Hippocampal formation (tissue), 2 donors: ENCODE measurements around the gene GALNT12.
A peak's percentile ranks its signal among the peaks of the same experiment; 100 is the strongest.

ENCODE experiments used
- DNase-seq, 2 donors: peaks; one replicate each; lab custom pipeline; 2025; lab: John Stamatoyannopoulos, UW

Gene GALNT12

GRCh38 chr9:98832768-98833089, 25.3 kb downstream of the GALNT12 start:
- DNase-seq, result no peak

- DNase-seq, result no peak
Observed at GRCh38 chr9:98833090-98833956, 25.9 kb downstream of the GALNT12 start.

- no peak for DNase-seq
Observed at GRCh38 chr9:98834386-98834785, 26.9 kb downstream of the GALNT12 start.

DNA sequence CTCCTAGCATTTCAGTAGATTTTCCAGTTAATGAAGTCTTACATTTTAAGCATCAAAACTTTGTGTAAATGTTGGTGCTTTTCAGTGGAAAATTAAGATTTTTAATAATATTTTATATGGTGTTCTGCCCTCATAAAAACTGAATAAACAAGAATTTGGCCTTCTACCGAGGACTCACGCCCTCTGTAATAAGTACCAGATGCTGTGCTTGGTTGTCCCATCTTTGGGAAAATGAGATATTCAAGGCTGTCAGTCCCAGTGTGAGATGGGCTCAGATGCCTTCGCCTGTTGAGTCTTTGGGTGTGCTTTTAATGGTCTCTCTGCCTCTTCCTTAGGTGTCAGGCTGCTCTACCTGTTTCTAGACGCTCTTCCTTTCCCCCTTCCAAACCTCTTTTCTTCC, 28.7 kb downstream of the GALNT12 start:
- DNase-seq, result no peak

GRCh38 chr9:98837516-98837915, 30.0 kb downstream of the GALNT12 start:
- DNase-seq, result no peak

DNA sequence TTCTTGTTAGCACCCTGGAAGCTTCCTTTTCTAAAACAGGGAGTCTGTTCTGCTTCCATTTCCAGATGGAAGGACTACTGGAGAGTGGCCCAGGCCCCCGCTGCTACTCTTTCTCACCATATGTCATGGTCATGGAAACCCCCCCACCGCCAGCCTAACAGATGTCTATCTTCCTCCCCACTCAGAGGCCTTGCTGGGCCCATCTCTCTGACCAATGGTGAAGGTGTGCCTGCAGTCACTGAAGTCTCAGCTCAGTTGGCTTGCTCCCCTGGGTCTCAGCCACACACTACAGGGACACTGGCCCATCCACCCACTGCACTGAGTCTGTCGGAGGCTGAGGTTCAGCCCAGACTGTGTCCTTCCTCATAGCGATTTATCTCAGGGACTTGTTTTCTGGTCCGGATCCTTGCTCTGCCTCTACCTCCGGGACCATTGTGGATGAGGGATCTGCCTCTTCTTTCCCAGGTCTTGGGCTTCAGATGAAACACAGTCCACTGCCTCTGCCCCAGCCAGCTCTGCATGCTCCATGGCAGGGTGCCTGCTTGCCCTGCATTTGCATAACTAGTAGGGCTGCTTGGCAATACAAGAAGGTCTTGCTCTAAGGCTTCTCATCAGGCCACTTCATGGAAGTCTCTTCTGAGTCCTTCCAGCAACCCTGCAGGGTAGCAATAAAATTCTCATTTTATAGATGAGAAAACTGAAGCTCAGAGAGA, 30.8 kb downstream of the GALNT12 start:
- no peak for DNase-seq

DNA sequence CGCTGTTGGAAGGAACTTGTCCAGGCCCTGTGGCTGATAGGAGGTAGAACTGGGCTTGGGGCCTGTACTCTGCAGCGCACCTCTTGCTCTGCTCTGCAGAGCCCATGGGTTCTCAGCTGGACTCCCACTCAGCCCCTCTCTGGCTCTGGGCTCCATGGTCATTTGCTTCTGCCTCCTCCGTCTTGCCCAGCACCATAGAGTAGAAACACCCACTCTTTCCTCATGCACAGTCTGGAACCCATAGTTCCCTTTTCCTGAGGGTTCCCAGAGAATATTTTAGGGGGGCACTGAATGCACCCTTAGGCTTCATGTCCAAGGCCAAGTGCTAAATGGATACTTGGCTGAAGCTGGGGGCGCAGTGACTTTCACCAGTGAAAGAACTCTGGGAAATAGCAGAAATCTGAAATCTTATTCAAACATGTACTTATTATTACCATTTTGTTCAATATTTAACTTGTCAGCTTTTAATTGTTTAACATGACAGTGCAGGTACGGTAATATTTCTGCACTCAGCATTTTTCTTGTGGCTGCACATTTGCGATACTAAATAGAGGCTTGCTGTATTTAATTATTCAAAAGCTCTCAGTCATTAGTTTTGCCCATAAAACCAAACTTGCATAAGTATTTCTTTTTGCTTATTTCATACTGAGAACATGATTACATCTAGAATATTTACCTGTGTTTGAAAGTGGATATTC, 31.5 kb downstream of the GALNT12 start:
- no peak for DNase-seq

DNA sequence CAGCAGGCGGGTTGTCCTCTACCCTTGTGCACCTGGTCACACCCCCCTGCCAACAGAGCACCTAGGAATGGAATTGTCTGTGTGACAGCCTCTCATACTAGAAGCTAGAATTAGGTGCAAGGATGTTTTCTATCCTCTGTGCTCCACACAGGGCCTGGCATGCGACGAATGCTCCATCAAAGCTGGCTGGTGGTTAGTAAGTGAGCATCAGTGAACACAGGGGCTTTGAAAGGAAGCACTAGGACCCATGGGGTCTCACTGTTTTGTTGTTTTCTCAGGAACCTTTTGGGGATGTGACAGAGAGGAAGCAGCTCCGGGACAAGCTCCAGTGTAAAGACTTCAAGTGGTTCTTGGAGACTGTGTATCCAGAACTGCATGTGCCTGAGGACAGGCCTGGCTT, 32.3 kb downstream of the GALNT12 start:
- no peak for DNase-seq

DNA sequence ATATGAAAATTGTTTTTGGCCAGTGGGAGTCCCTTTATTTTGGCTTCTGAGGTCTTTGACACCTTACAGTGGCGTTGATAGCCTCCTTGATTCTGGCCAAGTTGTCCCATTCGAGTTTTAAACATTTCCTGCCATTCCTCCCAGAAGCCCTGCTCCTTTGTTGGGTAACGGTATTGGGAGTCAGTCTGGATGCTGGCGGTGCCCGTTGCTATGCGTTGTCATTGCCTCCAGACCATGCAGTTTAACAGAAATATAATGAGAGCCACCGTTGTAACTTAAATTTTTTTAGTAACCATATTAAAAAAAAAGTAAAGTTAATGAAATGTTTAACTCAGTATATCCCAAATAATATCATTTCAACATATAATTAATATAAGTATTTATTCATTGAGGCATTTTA, 35.0 kb downstream of the GALNT12 start:
- no peak for DNase-seq

- no peak for DNase-seq
Observed at GRCh38 chr9:98846081-98846480, 38.6 kb downstream of the GALNT12 start.

- DNase-seq, result no peak
Observed at GRCh38 chr9:98846879-98847278, 39.4 kb downstream of the GALNT12 start.

DNA sequence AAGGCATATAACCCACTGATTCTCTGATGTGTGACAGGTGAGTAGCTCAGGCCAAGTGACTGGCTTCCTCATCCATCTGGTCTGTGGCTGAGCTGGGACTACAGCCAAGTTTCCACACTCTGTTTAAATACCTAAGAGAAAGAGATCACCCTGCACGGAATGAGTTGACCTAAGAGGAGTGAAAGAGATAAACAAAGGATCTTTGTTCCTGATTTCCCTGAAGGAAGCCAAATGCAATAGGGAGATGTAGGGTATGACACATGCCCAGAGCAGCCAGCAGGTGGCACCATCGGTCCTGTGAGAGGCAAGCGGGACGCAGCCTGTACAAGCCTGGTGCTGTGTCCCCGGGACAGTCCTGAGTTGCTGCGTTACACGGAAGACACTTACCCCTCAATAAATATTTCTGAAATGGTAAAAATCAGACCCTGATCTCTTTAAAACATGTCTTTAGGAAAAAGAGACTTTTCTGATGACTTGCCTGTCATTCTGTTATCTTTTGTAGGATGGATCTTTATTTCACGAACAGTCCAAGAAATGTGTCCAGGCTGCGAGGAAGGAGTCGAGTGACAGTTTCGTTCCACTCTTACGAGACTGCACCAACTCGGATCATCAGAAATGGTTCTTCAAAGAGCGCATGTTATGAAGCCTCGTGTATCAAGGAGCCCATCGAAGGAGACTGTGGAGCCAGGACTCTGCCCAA, 41.1 kb downstream of the GALNT12 start:
- DNase-seq, result peak; percentile 81 to 89

DNA sequence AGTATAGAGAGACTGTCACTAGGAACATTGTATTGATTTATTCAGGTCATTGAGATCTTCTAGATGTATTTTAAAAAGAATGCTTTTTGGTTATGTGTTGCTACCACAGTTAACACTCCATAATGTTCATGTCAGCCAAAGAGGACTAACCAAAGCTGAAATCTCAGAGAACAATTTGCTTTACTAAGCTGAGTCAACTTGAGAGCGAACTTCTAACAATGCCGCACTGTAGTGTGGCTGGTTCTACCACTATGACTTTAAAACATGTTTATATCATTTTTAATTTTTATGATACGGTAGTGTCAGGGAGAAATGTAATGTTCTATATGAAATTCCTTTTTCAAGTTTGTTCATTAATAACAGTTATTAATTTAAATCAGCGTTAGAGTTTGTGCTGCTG, 42.1 kb downstream of the GALNT12 start:
- no peak for DNase-seq

DNA sequence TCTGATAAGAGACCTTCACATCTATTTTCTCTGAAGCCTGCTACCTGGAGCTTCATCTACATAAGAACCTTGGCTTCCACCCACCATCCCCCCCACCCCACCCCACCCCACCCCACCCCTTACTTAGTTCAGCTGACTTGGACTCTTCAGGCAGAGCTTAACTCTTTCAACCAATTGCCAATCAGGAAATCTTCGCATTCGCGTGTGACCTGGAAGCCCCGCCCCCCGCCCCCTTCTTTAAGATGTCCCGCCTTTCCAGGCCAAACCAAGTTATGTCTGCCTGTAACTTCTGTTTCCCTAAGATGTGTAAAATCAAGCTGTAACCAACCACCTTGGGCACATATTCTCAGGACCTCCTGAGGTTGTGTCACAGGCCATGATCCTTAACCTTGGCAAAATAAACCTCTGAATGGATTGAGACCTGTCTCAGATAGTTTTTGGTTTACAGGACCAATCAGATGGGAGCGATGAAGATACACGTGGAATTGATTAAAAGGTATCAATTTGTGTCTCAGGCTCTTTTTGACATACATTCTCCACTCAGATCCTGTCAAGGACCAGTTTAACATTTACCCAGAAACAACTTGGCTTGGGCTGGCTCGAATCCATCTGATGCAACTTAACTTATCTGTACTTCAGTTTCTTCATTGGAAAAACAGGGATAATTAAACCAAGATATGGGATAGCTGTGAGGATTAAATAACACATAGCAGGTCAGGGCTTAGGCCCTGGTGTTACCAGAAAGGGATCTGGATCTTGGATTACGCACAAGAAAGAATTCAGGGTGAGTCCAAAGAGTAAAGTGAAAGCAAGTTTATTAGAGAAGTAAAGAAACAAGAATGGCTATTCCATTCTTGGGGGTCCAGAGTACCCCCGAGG, 43.6 kb downstream of the GALNT12 start:
- no peak for DNase-seq

DNA sequence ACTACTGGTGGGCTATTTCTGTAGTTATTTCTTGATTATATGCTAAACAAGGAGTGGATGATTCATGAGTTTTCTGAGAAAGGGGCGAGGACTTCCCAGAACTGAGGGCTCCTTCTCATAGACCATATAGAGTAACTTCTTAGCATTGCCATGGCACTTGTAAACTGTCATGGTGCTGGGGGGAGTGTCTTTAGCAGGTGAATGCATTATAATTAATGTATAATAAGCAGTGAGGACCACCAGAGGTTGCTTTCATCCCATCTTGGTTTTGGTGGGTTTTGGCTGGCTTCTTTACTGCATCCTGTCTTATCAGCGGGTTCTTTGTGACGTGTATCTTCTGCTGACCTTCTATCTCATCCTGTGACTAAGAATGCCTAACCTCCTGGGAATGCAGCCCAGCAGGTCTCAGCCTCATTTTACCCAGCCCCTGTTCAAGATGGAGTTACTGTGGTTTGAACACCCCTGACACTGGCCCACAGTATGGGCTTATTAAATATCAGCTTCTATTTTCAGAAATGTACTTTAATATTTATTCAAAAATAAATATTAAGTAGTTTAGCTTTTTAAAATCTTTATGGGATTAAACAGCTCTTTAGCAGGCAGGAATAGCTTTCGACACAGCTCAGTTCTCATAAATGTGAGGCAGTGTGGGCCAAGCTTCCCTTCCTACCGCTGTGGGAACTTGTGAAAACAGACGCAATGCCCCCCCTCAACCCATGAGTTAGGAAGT, 44.4 kb downstream of the GALNT12 start:
- no peak for DNase-seq

DNA sequence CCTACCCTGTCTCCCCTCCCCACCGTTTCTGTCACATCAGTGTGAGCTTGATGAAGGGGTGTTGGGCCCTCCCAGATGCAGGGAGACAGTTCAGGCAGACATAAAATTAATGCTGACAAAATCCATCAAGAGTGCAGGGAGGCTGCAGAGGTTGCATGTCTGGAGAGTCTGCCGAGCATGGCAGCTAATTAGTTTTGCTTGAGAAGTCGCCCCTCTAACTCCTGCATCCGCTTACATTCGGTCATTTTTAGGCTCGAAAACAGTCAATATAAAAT, 44.9 kb downstream of the GALNT12 start:
- no peak for DNase-seq

DNA sequence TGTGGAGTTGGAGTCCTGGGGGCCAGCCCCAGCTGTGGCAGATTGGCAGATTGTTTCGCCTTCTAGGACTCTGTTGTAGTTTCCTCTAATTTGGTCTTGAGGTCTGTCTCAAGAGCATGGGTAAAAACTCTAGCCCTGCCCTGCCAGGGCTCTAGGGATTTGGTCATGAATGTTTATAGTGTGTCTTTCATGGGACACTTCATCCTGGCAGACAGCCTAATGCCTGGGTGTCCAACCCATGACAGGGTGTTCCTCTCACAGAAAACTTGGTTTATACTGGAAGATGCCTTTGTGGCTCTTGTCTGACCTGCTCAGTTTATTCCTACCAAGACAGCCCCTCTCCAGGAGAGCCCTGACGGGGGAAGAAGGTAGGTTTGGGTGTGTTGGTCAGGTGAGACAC, 45.5 kb downstream of the GALNT12 start:
- DNase-seq, result no peak

DNA sequence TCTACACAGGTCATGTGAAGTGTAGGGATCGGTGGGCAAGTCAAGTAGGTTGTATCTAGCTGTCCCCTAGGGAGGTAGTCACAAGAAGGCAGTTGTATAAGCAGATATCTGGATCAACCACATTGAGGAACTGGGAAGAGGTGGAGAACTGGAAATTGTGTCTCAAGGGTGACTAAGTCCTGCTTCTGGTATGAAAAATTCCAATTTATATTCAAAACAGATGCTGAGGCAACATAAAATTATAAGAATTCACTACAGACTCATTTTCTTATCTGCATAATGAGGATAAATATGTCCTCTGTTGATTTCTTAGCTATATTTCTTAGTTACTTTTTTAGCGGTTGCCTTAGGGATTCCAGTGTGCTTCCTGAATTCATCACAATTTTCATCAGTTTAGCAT, 46.8 kb downstream of the GALNT12 start:
- no peak for DNase-seq

DNA sequence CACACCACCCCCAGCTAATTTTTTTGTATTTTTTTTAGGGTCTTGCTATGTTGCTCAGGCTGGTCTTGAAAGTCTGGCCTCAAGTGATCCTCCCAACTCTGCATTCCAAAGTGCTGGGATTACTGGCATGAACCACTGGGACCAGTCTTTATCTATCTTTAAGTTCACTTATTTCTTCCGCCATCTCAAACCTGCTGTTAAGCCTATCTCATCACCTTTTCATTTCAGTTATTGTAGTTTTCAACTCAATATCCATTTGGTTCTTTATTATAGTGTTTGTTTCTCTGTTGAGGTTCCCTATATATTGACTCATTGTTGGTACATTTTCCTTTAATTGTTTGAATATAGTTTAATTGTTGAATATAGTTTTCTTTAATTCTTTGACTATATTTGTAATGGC, 48.1 kb downstream of the GALNT12 start:
- no peak for DNase-seq

- DNase-seq, result no peak
Observed at GRCh38 chr9:98856982-98857381, 49.5 kb downstream of the GALNT12 start.

- DNase-seq, result no peak
Observed at GRCh38 chr9:98859941-98860340, 52.5 kb downstream of the GALNT12 start.
